NCI-H146 (cell line): ENCODE measurements around the gene RUVBL2.
A peak's percentile ranks its signal among the peaks of the same experiment; 100 is the strongest.
"Not testable (repeated sequence)": the region's sequence is repeated elsewhere in the genome, so short reads cannot be mapped to it uniquely, and the experiment has no call there.

Source experiments
- DNase-seq: peaks from one replicate; lab custom pipeline; 2025; lab: John Stamatoyannopoulos, UW

RUVBL2 gene

DNA sequence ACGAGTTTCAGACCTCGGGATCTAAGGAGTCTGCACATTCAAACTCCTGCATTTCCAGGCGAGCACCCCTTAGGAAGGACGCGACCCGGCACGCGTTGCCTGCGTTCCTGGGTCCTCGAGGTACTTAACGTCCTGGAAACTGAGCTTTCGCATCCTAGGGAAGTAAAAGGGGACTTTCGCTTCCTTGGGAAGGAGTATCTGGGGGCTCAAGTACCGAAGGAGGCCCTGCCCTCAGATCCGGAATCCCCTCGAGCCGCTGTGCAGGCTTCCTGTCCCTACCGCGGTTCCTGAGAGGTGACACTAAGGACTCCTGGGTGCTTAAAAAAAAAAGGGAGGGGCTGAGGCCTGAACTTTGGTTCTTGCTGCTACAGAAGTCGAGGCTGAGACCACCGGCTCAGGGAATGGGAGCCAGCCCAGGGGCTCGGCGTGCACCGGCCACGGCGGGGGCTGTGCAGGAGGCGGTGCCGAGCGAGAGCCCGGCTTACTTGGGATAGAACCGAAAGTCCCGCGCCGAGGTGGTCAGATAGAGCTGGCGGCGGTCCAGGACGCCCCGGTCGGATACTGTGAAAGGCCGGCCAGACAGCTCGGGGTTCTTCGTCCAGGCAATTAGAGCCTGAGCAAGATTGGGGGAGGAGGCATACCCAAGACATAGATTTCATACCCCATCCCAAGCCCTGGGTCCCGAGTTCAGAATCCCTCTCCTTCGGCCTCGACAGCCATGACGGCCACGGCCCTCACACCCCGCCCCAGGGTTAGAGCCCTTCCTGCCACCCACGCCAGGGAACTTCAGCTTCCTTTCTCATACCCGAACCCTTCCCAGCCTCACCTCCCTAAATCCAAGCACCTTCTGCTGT is 24.9 kb downstream of the RUVBL2 start:
- DNase-seq: peak; percentile 16

GRCh38 chr19:49019242-49019932 is 25.7 kb downstream of the RUVBL2 start:
- peak; percentile 72 for DNase-seq

DNA sequence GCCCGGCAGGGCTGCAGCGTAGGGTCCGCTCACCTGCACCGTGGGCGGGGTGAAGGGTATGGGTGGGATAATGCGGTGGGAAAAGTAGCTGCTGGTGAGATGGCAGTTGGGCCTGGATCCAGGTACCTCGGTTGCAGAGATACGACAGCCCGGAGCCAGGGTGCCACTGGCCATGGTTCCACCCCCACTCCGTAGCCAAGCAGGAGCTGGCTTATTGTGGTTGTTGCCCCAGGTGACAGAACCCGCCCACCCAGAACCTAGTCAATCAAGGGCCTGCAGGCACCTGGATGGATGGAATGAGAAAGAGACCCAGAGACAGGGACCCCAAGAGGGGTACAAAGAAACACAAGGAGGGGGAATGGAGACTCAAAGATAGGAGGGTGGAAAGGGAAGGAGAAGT is 26.7 kb downstream of the RUVBL2 start:
- peak; percentile 36 for DNase-seq

GRCh38 chr19:49020931-49021895 is 27.5 kb downstream of the RUVBL2 start:
- no peak for DNase-seq

- no peak for DNase-seq
Observed at GRCh38 chr19:49022116-49022515, 28.4 kb downstream of the RUVBL2 start.

DNA sequence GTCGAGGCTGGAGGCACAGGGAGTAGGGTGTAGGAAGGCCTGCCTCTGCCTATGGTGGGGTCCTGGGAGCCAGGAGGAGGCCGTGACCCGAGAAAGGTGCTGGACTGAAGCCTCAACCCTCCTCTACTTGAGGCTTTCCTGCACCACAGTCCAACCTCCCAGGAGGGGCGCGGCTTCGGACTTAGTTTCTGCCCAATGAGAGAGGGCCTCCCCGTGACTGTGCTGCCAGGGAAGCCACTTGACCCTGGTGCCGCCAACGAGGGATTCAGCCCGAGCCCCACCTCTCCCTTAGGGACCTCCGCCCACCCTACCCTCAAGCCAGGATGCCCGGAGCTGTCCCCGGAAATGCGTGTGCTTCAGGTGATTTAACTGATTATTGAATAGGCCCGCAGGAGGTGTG is 30.5 kb downstream of the RUVBL2 start, which contains the start of gene CGB3:
Gene CGB3, minus strand, starts transcription at position 101 of the 400 bp plus-strand sequence. CDS start 362 bp downstream, outside the sequence.
- DNase-seq: not testable (repeated sequence)

DNA sequence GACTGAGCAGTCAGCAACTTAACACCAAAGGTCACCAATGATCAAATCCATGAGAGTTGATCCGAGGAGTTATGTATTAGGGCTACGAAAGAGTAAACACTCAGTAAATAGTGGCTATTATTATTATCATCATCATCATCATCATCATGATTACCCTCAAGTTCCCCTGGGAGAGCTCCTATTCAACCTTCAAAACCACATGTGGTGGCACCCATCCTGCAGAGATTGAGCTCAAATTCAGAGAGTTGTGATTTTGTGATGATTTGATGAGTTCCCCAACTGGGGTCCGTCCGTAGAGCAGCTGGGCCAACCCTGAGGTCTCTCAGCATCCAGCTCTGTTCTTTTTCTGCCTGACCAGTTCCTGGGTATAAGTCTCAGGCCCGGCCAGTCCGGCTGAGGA is 31.4 kb downstream of the RUVBL2 start:
- DNase-seq: not testable (repeated sequence)

DNA sequence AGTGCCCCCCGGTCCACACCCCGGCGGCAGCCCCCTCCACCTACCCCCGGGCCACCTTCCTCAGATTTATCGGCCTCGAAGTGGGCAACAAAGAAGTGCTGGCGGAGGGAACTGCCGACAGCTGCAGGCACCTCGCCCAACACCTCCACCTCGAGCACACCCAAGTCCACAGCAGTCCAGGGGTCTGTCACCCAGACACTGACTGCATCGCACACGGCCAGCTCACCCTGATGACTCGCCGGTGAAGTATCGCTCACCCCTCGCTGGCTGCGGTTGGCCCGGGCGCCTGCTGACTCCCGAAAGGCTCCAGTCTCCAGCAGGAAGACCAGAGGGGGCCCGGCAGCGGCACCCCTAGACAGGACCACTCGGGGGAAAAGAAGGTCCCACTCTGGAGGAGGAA is 31.9 kb downstream of the RUVBL2 start:
- DNase-seq: not testable (repeated sequence)

DNA sequence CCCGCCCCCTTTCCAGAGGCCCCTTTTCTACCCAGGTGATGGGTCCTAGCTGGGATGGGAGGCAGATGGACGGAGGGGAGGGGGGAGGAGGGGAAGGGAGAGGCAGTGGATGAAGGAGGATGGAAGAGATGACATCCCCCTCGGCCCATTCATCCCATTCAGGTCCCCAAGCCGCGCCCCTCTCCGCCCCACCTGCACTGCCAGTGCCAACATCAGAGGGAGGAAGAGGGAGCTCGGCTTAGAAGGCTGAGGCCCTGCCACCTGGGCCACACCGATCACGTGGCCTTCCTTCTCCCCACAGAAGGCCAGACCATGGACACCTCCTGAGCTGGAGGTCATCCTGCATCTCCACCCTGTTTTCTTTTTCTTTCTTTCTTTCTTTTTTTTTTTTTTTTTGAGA is 35.0 kb downstream of the RUVBL2 start:
- DNase-seq: not testable (repeated sequence)

GRCh38 chr19:49029749-49030148 is 36.1 kb downstream of the RUVBL2 start:
- DNase-seq: not testable (repeated sequence)

DNA sequence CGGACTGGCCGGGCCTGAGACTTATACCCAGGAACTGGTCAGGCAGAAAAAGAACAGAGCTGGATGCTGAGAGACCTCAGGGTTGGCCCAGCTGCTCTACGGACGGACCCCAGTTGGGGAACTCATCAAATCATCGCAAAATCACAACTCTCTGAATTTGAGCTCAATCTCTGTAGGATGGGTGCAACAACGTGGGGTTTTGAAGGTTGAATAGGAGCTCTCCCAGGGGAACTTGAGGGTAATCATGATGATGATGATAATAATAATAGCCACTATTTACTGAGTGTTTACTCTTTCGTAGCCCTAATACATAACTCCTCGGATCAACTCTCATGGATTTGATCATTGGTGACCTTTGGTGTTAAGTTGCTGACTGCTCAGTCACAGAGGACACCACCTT is 36.6 kb downstream of the RUVBL2 start:
- not testable (repeated sequence) for DNase-seq

DNA sequence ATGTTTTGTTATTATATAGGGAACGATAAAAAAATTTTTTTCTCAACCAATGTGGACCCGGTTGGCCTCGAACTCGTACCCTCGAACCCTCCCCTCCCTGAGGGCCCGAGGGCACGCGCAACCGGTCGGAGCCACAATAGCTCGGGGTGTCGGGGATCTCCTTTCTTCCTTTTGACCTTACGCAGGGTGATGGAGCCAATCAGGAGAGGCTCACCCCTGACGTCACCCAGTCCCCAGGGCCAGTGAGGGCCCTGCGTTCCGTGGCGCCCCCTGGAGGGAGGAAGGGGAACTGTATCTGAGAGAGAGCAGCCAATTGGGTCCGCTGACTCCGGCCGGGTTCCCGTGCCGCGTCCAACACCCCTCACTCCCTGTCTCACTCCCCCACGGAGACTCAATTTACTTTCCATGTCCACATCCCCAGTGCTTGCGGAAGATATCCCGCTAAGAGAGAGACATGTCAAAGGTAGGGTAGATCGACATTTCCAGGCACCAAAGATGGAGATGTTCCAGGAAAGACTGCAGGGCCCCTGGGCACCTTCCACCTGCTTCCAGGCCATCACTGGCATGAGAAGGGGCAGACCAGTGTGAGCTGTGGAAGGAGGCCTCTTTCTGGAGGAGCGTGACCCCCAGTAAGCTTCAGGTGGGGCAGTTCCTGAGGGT is 38.1 kb downstream of the RUVBL2 start, which contains the start of gene CGB2:
Gene CGB2, plus strand, starts transcription at position 249 of the 660 bp plus-strand sequence. Its CDS starts 206 bp downstream, at position 455.
- DNase-seq: peak; percentile 79

DNA sequence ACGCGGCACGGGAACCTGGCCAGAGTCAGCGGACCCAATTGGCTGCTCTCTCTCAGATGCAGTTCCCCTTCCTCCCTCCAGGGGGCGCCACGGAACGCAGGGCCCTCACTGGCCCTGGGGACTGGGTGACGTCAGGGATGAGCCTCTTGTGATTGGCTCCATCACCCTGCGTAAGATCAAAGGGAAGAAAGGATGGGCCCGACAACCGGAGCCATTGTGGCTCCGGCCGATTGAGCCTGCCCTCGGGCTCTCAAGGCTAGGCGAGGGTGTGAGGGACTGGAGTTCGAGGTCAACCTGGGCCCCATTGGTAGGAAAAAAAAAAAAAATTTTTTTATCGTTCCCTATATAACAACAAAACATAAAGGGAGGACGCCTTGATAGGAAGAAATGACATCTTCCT is 43.1 kb downstream of the RUVBL2 start, which contains the start of gene CGB1:
Gene CGB1, minus strand, starts transcription at position 81 of the 400 bp plus-strand sequence. CDS start 184 bp downstream, outside the sequence.
- DNase-seq: peak; percentile 82

DNA sequence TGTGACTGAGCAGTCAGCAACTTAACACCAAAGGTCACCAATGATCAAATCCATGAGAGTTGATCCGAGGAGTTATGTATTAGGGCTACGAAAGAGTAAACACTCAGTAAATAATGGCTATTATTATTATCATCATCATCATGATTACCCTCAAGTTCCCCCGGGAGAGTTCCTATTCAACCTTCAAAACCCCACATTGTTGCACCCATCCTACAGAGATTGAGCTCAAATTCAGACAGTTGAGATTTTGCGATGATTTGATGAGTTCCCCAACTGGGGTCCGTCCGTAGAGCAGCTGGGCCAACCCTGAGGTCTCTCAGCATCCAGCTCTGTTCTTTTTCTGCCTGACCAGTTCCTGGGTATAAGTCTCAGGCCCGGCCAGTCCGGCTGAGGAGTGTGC is 44.4 kb downstream of the RUVBL2 start:
- DNase-seq: not testable (repeated sequence)

GRCh38 chr19:49038557-49039276 is 45.0 kb downstream of the RUVBL2 start:
- DNase-seq: not testable (repeated sequence)

DNA sequence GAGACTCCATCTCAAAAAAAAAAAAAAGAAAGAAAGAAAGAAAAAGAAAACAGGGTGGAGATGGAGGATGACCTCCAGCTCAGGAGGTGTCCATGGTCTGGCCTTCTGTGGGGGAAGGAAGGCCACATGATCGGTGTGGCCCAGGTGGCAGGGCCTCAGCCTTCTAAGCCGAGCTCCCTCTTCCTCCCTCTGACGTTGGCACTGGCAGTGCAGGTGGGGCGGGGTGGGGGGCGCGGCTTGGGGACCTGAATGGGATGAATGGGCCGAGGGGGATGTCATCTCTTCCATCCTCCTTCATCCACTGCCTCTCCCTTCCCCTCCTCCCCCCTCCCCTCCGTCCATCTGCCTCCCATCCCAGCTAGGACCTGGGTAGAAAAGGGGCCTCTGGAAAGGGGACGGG is 46.0 kb downstream of the RUVBL2 start:
- DNase-seq: not testable (repeated sequence)

DNA sequence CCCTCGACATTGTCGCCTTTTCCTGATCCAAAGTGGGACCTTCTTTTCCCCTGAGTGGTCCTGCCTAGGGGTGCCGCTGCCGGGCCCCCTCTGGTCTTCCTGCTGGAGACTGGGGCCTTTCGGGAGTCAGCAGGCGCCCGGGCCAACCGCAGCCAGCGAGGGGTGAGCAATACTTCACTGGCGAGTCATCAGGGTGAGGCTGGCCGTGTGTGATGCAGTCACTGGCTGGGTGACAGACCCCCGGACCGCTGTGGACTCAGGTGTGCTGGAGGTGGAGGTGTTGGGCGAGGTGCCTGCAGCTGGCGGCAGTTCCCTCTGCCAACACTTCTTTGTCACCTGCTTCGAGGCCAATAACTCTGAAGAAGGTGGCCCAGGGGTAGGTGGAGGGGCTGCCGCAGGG is 48.5 kb downstream of the RUVBL2 start:
- DNase-seq: no peak

DNA sequence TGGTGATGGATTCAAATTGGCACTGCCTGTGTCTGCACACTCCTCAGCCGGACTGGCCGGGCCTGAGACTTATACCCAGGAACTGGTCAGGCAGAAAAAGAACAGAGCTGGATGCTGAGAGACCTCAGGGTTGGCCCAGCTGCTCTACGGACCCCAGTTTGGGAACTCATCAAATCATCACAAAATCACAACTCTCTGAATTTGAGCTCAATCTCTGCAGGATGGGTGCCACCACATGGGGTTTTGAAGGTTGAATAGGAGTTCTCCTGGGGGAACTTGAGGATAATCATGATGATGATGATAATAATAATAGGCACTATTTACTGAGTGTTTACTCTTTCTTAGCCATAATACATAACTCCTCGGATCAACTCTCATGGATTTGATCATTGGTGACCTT is 49.0 kb downstream of the RUVBL2 start:
- DNase-seq: not testable (repeated sequence)

GRCh38 chr19:49043548-49043947 is 49.9 kb downstream of the RUVBL2 start, which contains the start of gene CGB5:
TSS of gene CGB5 (plus strand) at chr19:49043848. CDS start at chr19:49044210, 362 bp downstream.
- DNase-seq: peak; percentile 30

DNA sequence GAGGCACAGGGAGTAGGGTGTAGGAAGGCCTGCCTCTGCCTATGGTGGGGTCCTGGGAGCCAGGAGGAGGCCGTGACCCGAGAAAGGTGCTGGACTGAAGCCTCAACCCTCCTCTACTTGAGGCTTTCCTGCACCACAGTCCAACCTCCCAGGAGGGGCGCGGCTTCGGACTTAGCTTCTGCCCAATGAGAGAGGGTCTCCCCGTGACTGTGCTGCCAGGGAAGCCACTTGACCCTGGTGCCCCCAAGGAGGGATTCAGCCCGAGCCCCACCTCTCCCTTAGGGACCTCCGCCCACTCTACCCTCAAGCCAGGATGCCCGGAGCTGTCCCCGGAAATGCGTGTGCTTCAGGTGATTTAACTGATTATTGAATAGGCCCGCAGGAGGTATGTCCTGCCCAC is 55.3 kb downstream of the RUVBL2 start, which contains the start of gene CGB8:
Gene CGB8, minus strand, starts transcription at position 101 of the 400 bp plus-strand sequence. CDS start 372 bp downstream, outside the sequence.
- DNase-seq: not testable (repeated sequence)
